HEK293 (cell line): ENCODE measurements around the gene MRPL20.

Source experiments
- BCL11A ChIP-seq: fragments of 450-650 bp; formaldehyde crosslinking; IDR thresholded peaks from 2 replicates; pipeline ENCODE4 v1.5.1; 2016; ENCODE audit warnings: low read depth, missing biosample characterization, missing genetic modification characterization
- GLIS1 ChIP-seq: fragments of 450-650 bp; formaldehyde crosslinking; IDR thresholded peaks from 2 replicates; pipeline ENCODE4 v1.5.1; 2016; ENCODE audit warnings: missing biosample characterization, missing genetic modification characterization
- GLIS2 ChIP-seq: fragments of 450-650 bp; formaldehyde crosslinking; IDR thresholded peaks from 2 replicates; pipeline ENCODE4 v1.5.1; 2016; ENCODE audit warnings: missing biosample characterization, missing genetic modification characterization
- IKZF3 ChIP-seq: fragments of 450-650 bp; IDR thresholded peaks from 2 replicates; pipeline ENCODE4 v1.5.0; 2018; ENCODE audit warnings: missing biosample characterization, mild to moderate bottlenecking, missing genetic modification characterization, moderate library complexity
- KLF10 ChIP-seq: fragments of 450-650 bp; IDR thresholded peaks from 2 replicates; pipeline ENCODE4 v1.5.1; 2018; ENCODE audit warnings: missing biosample characterization, mild to moderate bottlenecking, missing genetic modification characterization
- KLF8 ChIP-seq: fragments of 450-650 bp; formaldehyde crosslinking; IDR thresholded peaks from 2 replicates; pipeline ENCODE4 v1.5.1; 2016; ENCODE audit warnings: missing biosample characterization, missing genetic modification characterization
- KLF9 ChIP-seq: fragments of 450-650 bp; formaldehyde crosslinking; IDR thresholded peaks from 2 replicates; pipeline ENCODE4 v1.5.1; 2016; ENCODE audit warnings: missing biosample characterization, missing genetic modification characterization, low read depth
- ZBTB21 ChIP-seq: fragments of 450-650 bp; formaldehyde crosslinking; IDR thresholded peaks from 2 replicates; pipeline ENCODE4 v1.5.1; 2017; ENCODE audit warnings: missing biosample characterization, missing genetic modification characterization
- ZBTB6 ChIP-seq: fragments of 450-650 bp; formaldehyde crosslinking; IDR thresholded peaks from 2 replicates; pipeline ENCODE4 v1.5.1; 2017; ENCODE audit warnings: missing biosample characterization, missing genetic modification characterization
- ZBTB8A ChIP-seq: fragments of 450-650 bp; formaldehyde crosslinking; IDR thresholded peaks from 2 replicates; pipeline ENCODE4 v1.5.1; 2016; ENCODE audit warnings: missing biosample characterization, missing genetic modification characterization
- ZFP41 ChIP-seq: fragments of 450-650 bp; formaldehyde crosslinking; IDR thresholded peaks from 2 replicates; pipeline ENCODE4 v1.5.1; 2016; ENCODE audit warnings: missing biosample characterization, missing genetic modification characterization, borderline replicate concordance
- ZFP69B ChIP-seq: fragments of 450-650 bp; formaldehyde crosslinking; IDR thresholded peaks from 2 replicates; pipeline ENCODE4 v1.5.1; 2016; ENCODE audit warnings: missing biosample characterization, missing genetic modification characterization
- ZNF10 ChIP-seq: fragments of 450-650 bp; formaldehyde crosslinking; IDR thresholded peaks from 2 replicates; pipeline ENCODE4 v1.5.1; 2017; ENCODE audit warnings: missing biosample characterization, missing genetic modification characterization
- ZNF132 ChIP-seq: fragments of 450-650 bp; formaldehyde crosslinking; IDR thresholded peaks from 2 replicates; pipeline ENCODE4 v1.5.1; 2017; ENCODE audit warnings: missing biosample characterization, missing genetic modification characterization, borderline replicate concordance
- ZNF138 ChIP-seq: fragments of 450-650 bp; formaldehyde crosslinking; IDR thresholded peaks from 2 replicates; pipeline ENCODE4 v1.5.1; 2016; ENCODE audit warnings: missing biosample characterization, missing genetic modification characterization, borderline replicate concordance
- ZNF146 ChIP-seq: fragments of 450-650 bp; formaldehyde crosslinking; IDR thresholded peaks from 2 replicates; pipeline ENCODE4 v1.5.1; 2016; ENCODE audit warnings: missing biosample characterization, missing genetic modification characterization
- ZNF221 ChIP-seq: fragments of 450-650 bp; formaldehyde crosslinking; IDR thresholded peaks from 2 replicates; pipeline ENCODE4 v1.5.1; 2017; ENCODE audit warnings: missing biosample characterization, missing genetic modification characterization, borderline replicate concordance
- ZNF248 ChIP-seq: fragments of 450-650 bp; formaldehyde crosslinking; IDR thresholded peaks from 2 replicates; pipeline ENCODE4 v1.5.1; 2017; ENCODE audit warnings: missing biosample characterization, missing genetic modification characterization
- ZNF324 ChIP-seq: fragments of 450-650 bp; formaldehyde crosslinking; IDR thresholded peaks from 2 replicates; pipeline ENCODE4 v1.5.1; 2016; ENCODE audit warnings: missing biosample characterization, missing genetic modification characterization
- ZNF394 ChIP-seq: fragments of 450-650 bp; formaldehyde crosslinking; IDR thresholded peaks from 2 replicates; pipeline ENCODE4 v1.5.1; 2016; ENCODE audit warnings: missing biosample characterization, missing genetic modification characterization, mild to moderate bottlenecking, moderate library complexity, borderline replicate concordance
- ZNF423 ChIP-seq: fragments of 450-650 bp; formaldehyde crosslinking; IDR thresholded peaks from 2 replicates; pipeline ENCODE4 v1.5.1; 2016; ENCODE audit warnings: missing biosample characterization, missing genetic modification characterization
- ZNF48 ChIP-seq: fragments of 450-650 bp; formaldehyde crosslinking; IDR thresholded peaks from 2 replicates; pipeline ENCODE4 v1.5.1; 2016; ENCODE audit warnings: missing biosample characterization, missing genetic modification characterization
- ZNF521 ChIP-seq: fragments of 450-650 bp; formaldehyde crosslinking; IDR thresholded peaks from 2 replicates; pipeline ENCODE4 v1.5.1; 2017; ENCODE audit warnings: missing biosample characterization, mild to moderate bottlenecking, missing genetic modification characterization
- ZNF544 ChIP-seq: fragments of 450-650 bp; formaldehyde crosslinking; IDR thresholded peaks from 2 replicates; pipeline ENCODE4 v1.5.0; 2017; ENCODE audit warnings: missing biosample characterization, missing genetic modification characterization
- ZNF580 ChIP-seq: fragments of 450-650 bp; formaldehyde crosslinking; IDR thresholded peaks from 2 replicates; pipeline ENCODE4 v1.5.1; 2016; ENCODE audit warnings: missing biosample characterization, missing genetic modification characterization
- ZNF621 ChIP-seq: fragments of 450-650 bp; formaldehyde crosslinking; IDR thresholded peaks from 2 replicates; pipeline ENCODE4 v1.5.1; 2017; ENCODE audit warnings: missing biosample characterization, missing genetic modification characterization
- ZNF626 ChIP-seq: fragments of 450-650 bp; sonication (Bioruptor Pico); formaldehyde crosslinking; IDR thresholded peaks from 2 replicates; pipeline ENCODE4 v1.5.1; 2018; ENCODE audit warnings: missing biosample characterization, missing genetic modification characterization, inconsistent platforms
- ZNF645 ChIP-seq: fragments of 450-650 bp; formaldehyde crosslinking; IDR thresholded peaks from 2 replicates; pipeline ENCODE4; 2016; ENCODE audit warnings: missing biosample characterization, missing genetic modification characterization
- ZNF692 ChIP-seq: fragments of 450-650 bp; formaldehyde crosslinking; IDR thresholded peaks from 2 replicates; pipeline ENCODE4 v1.5.1; 2016; ENCODE audit warnings: missing biosample characterization, missing genetic modification characterization
- ZNF704 ChIP-seq: fragments of 450-650 bp; formaldehyde crosslinking; IDR thresholded peaks from 2 replicates; pipeline ENCODE4 v1.5.1; 2016; ENCODE audit warnings: missing biosample characterization, missing genetic modification characterization
- ZNF768 ChIP-seq: fragments of 450-650 bp; formaldehyde crosslinking; IDR thresholded peaks from 2 replicates; pipeline ENCODE4 v1.5.1; 2018; ENCODE audit warnings: missing biosample characterization, mild to moderate bottlenecking, missing genetic modification characterization
- ZNF777 ChIP-seq: fragments of 450-650 bp; formaldehyde crosslinking; IDR thresholded peaks from 2 replicates; pipeline ENCODE4 v1.5.1; 2017; ENCODE audit warnings: missing biosample characterization, missing genetic modification characterization, borderline replicate concordance
- ZNF785 ChIP-seq: fragments of 450-650 bp; formaldehyde crosslinking; IDR thresholded peaks from 2 replicates; pipeline ENCODE4 v1.5.1; 2016; ENCODE audit warnings: missing biosample characterization, missing genetic modification characterization
- ZNF843 ChIP-seq: fragments of 450-650 bp; formaldehyde crosslinking; IDR thresholded peaks from 2 replicates; pipeline ENCODE4 v1.5.1; 2016; ENCODE audit warnings: missing biosample characterization, missing genetic modification characterization
- ZSCAN5A ChIP-seq: fragments of 450-650 bp; formaldehyde crosslinking; IDR thresholded peaks from 2 replicates; pipeline ENCODE4 v1.5.1; 2016; ENCODE audit warnings: missing biosample characterization, missing genetic modification characterization

The MRPL20 gene

GRCh38 chr1:1441002-1441888, 34.2 kb upstream of the MRPL20 start (continued):
- TF ChIP-seq ZNF138 (tag by site-specific recombination) (no peak), ZNF48 (tag by site-specific recombination) (no peak), ZNF645 (tag by site-specific recombination) (0 out of 2 replicates have a peak, but pooled peaks have one; percentile 17), KLF10 (tag by site-specific recombination) (no peak), ZNF221 (tag by site-specific recombination) (no peak), ZNF777 (tag by site-specific recombination) (no peak), ZBTB21 (tag by site-specific recombination) (no peak), ZSCAN5A (no peak), BCL11A (peak; percentile 85), IKZF3 (tag by site-specific recombination) (no peak), KLF8 (tag by site-specific recombination) (peak; percentile 18; the same call in 1 of the 2 replicates), ZNF394 (tag by site-specific recombination) (no peak), ZNF768 (tag by site-specific recombination) (no peak), ZNF423 (no peak), ZNF521 (tag by site-specific recombination) (no peak), ZNF10 (tag by site-specific recombination) (no peak), ZBTB6 (no peak), ZNF248 (no peak), ZNF626 (tag by site-specific recombination) (no peak), ZNF843 (tag by site-specific recombination) (peak; percentile 28; the same call in 1 of the 2 replicates), ZNF146 (tag by site-specific recombination) (no peak), ZBTB8A (tag by site-specific recombination) (peak; percentile 51), ZFP41 (tag by site-specific recombination) (no peak), ZNF544 (no peak), GLIS1 (tag by site-specific recombination) (peak; percentile 98), ZFP69B (tag by site-specific recombination) (peak; percentile 92), ZNF692 (tag by site-specific recombination) (peak; percentile 95), ZNF132 (tag by site-specific recombination) (no peak), ZNF704 (tag by site-specific recombination) (no peak), GLIS2 (tag by site-specific recombination) (peak; percentile 89), ZNF580 (tag by site-specific recombination) (no peak), ZNF785 (tag by site-specific recombination) (0 out of 2 replicates have a peak, but pooled peaks have one; percentile 17), KLF9 (tag by site-specific recombination) (peak; percentile 75), ZNF621 (no peak), ZNF324 (no peak)
